NCI-H2171 (cell line): ENCODE data around the gene RNF223.

Experiments used
- DNase-seq: peaks from one replicate; lab custom pipeline; 2025; lab: John Stamatoyannopoulos, UW

RNF223 gene

GRCh38 chr1:1073743-1074587 is at the start of gene RNF223:
RNF223 (minus strand) TSS chr1:1074306; CDS start chr1:1072566, 1,740 bp downstream.
- DNase-seq = no peak

- no peak for DNase-seq
Measured at GRCh38 chr1:1122981-1123480, 48.9 kb upstream of the RNF223 start.

GRCh38 chr1:1122078-1122811 is 48.1 kb upstream of the RNF223 start:
- peak; percentile 69 for DNase-seq

GRCh38 chr1:1121611-1122077 is 47.5 kb upstream of the RNF223 start:
- no peak for DNase-seq

GRCh38 chr1:1120866-1121591 is 46.9 kb upstream of the RNF223 start:
- peak; percentile 62 for DNase-seq

GRCh38 chr1:1120096-1120495 is 46.0 kb upstream of the RNF223 start:
- no peak for DNase-seq

GRCh38 chr1:1119272-1119890 is 45.3 kb upstream of the RNF223 start:
- DNase-seq = peak; percentile 50

GRCh38 chr1:1118876-1119220 is 44.7 kb upstream of the RNF223 start:
- DNase-seq = no peak

GRCh38 chr1:1118011-1118875 is 44.1 kb upstream of the RNF223 start:
- no peak for DNase-seq

- no peak for DNase-seq
Measured at GRCh38 chr1:1117469-1117831, 43.3 kb upstream of the RNF223 start.

- DNase-seq = no peak
Measured at GRCh38 chr1:1116701-1117468, 42.8 kb upstream of the RNF223 start.

- DNase-seq = peak; percentile 100
Measured at GRCh38 chr1:1115786-1116700, 41.9 kb upstream of the RNF223 start, which contains the start of gene C1orf159. C1orf159 (minus strand) TSS chr1:1116089; CDS start chr1:1091543, 24,546 bp downstream.

- no peak for DNase-seq
Measured at GRCh38 chr1:1115136-1115785, 41.2 kb upstream of the RNF223 start.

- DNase-seq = no peak
Measured at GRCh38 chr1:1114431-1114830, 40.3 kb upstream of the RNF223 start.

GRCh38 chr1:1112237-1112985 is 38.3 kb upstream of the RNF223 start:
- no peak for DNase-seq

GRCh38 chr1:1111516-1112236 is 37.6 kb upstream of the RNF223 start:
- DNase-seq = no peak

GRCh38 chr1:1110561-1110971 is 36.5 kb upstream of the RNF223 start:
- DNase-seq = no peak
